GM19438 (cell line): ENCODE measurements around the gene HAGHL.

Experiments
- ATAC-seq: cut with Tn5 transposase; IDR thresholded peaks from one replicate; pipeline ENCODE4 v1.9.1; 2021; ENCODE audit warnings: low read depth; ENCODE audit not compliant: unreplicated experiment

The HAGHL gene

GRCh38 chr16:726438-727290 lies at the start of gene HAGHL, which contains the start of gene CCDC78:
Gene HAGHL (plus strand): TSS chr16:727106. CDS start chr16:727510, 404 bp downstream.
Gene CCDC78 (minus strand): TSS chr16:726443. CDS start chr16:726367, 76 bp downstream.
- no peak for ATAC-seq

- no peak for ATAC-seq
Observed at GRCh38 chr16:677316-678190, 49.4 kb upstream of the HAGHL start.

GRCh38 chr16:678209-678857 lies 48.6 kb upstream of the HAGHL start:
- ATAC-seq = no peak

- no peak for ATAC-seq
Observed at GRCh38 chr16:678858-679813, 47.8 kb upstream of the HAGHL start.

- ATAC-seq = peak; percentile 37
Observed at GRCh38 chr16:679814-680624, 46.9 kb upstream of the HAGHL start, which contains the start of gene STUB1. Gene STUB1 (plus strand): TSS chr16:680410. CDS start chr16:680526, 116 bp downstream.

- ATAC-seq = no peak
Observed at GRCh38 chr16:680625-680945, 46.3 kb upstream of the HAGHL start.

- ATAC-seq = no peak
Observed at GRCh38 chr16:680967-681745, 45.8 kb upstream of the HAGHL start.

GRCh38 chr16:681746-682427 lies 45.0 kb upstream of the HAGHL start:
- no peak for ATAC-seq

GRCh38 chr16:682493-683395 lies 44.2 kb upstream of the HAGHL start:
- ATAC-seq = no peak

GRCh38 chr16:683396-684070 lies 43.4 kb upstream of the HAGHL start:
- no peak for ATAC-seq

- peak; percentile 60 for ATAC-seq
Observed at GRCh38 chr16:684071-684794, 42.7 kb upstream of the HAGHL start, which contains the start of gene JMJD8. Gene JMJD8 (minus strand): TSS chr16:684334. CDS start chr16:684319, 15 bp downstream.

- ATAC-seq = no peak
Observed at GRCh38 chr16:684961-685696, 41.8 kb upstream of the HAGHL start.

GRCh38 chr16:685967-686366 lies 40.9 kb upstream of the HAGHL start:
- ATAC-seq = no peak

GRCh38 chr16:686459-687260 lies 40.2 kb upstream of the HAGHL start:
- ATAC-seq = no peak
